ENCODE measurements around the gene C14orf119. TPM values are rescaled to one million over a fixed set of nuclear protein-coding genes. Genes with fewer than 3 reads are reported as not detected.

The C14orf119 gene
- total RNA-seq, 1 experiment from 2014 or later, result 65.1 TPM

GRCh38 chr14:23097786-23098185, 2.5 kb downstream of the C14orf119 start:
- Histone ChIP-seq H2BK5ac (ENCODE audit: insufficient read length, low read length) (no peak overlapping the region), H3K9ac (ENCODE audit: extremely low read depth, insufficient read length, low read length) (no peak overlapping the region), H4K8ac (replicated peaks; ENCODE audit: insufficient read length, low read depth, low read length) (no peak overlapping the region), H3K23ac (ENCODE audit: insufficient read length, low read depth, low read length) (no peak overlapping the region), H3T11ph (ENCODE audit: low read length) (no peak overlapping the region), H3K56ac (ENCODE audit: insufficient read length, low read depth, low read length) (no peak overlapping the region), H3K79me1 (ENCODE audit: insufficient read depth, low read depth, low read length, poor library complexity, severe bottlenecking) (peaks cover 5% of the 10 kb centered on the region), H2BK12ac (ENCODE audit: insufficient read length, low read depth, low read length) (no peak overlapping the region), H4K5ac (ENCODE audit: insufficient read length, low read depth, low read length) (no peak overlapping the region), H2AK5ac (ENCODE audit: insufficient read length, low read length) (no peak overlapping the region), H3K4me2 (ENCODE audit: insufficient read depth, insufficient read length, low read length) (no peak overlapping the region), H2AFZ (ENCODE audit: low read length) (no peak overlapping the region), H3K79me2 (ENCODE audit: insufficient read depth, low read length) (peaks cover 17% of the 10 kb centered on the region), H3K18ac (ENCODE audit: insufficient read length, low read depth, low read length) (no peak overlapping the region), H3K9me3 (ENCODE audit: control insufficient read depth, low read depth, low read length) (no peaks in the 10 kb centered on the region), H3K4ac (ENCODE audit: low read depth, low read length) (no peak overlapping the region), H2BK20ac (ENCODE audit: low read depth, low read length, poor library complexity, severe bottlenecking) (no peak overlapping the region), H4K20me1 (ENCODE audit: control insufficient read depth, insufficient read depth, insufficient read length) (no peaks in the 10 kb centered on the region), H3K23me2 (ENCODE audit: insufficient read length, low read depth, low read length, poor library complexity, severe bottlenecking) (peaks cover 6% of the 10 kb centered on the region), H3K27me3 (ENCODE audit: insufficient read depth, low read length) (no peaks in the 10 kb centered on the region), H3K4me1 (ENCODE audit: insufficient read depth, low read length) (peaks cover 2% of the 10 kb centered on the region; the same call in 1 of the 2 replicates), H3K14ac (ENCODE audit: insufficient read depth, low read length) (no peak overlapping the region), H3K27ac (ENCODE audit: insufficient read length, low read depth, low read length) (no peak overlapping the region), H2BK15ac (ENCODE audit: low read depth, low read length) (no peak overlapping the region), H4K91ac (ENCODE audit: insufficient read length, low read depth, low read length) (no peak overlapping the region), H2BK120ac (ENCODE audit: low read depth, low read length, poor library complexity, severe bottlenecking) (no peak overlapping the region)
- DNase-seq, result no peak
- peak overlapping the region in 1 of 2 experiments; percentile 6; a peak in 2 of 5 replicates for H3K4me3 Mint-ChIP-seq
- peaks cover 41 to 43% of the 10 kb centered on the region in 2 experiments for H3K4me1 Mint-ChIP-seq
- WGBS (ENCODE audit: extremely low coverage, insufficient read length, low lambda C conversion rate), result no CpG with 5 or more reads among the region's 7 CpGs
- no peak for TF ChIP-seq CTCF (conservative IDR thresholded peaks at IDR 0.05)
- H3K27me3 Mint-ChIP-seq (ENCODE audit: low read depth), result peaks cover 4% of the 10 kb centered on the region
- peaks cover 17 to 33% (median 30%) of the 10 kb centered on the region in 3 experiments for H3K36me3 Mint-ChIP-seq (ENCODE audit: insufficient read depth in 1 of 3, low read depth in 3 of 3)
- H3K9me3 Mint-ChIP-seq, result no peaks in the 10 kb centered on the region
- no peak overlapping the region; a peak in 2 of 7 replicates for H3K27ac Mint-ChIP-seq

All from H9 (cell line).